H9 (cell line): ENCODE data around the gene MYMX. TPM values are rescaled to one million over a fixed set of nuclear protein-coding genes. Genes with fewer than 3 reads are reported as not detected.

Source experiments
- DNase-seq: peaks from one replicate; pipeline ENCODE4 v3.0.0-alpha.2; 2017
- H2AFZ ChIP-seq: one replicate; pipeline ENCODE4 v1.6.1; 2013; ENCODE audit warnings: mild to moderate bottlenecking, low read length, control low read depth, moderate library complexity
- H2AK5ac ChIP-seq: 2 replicates; pipeline ENCODE4 v1.6.1; 2013; ENCODE audit warnings: low read length, control low read depth, mixed read lengths; ENCODE audit not compliant: insufficient read length
- H2BK120ac ChIP-seq: one replicate; pipeline ENCODE4 v1.6.1; 2013; ENCODE audit warnings: low read depth, mild to moderate bottlenecking, low read length, control low read depth, inconsistent platforms; ENCODE audit not compliant: poor library complexity, severe bottlenecking
- H2BK12ac ChIP-seq: 2 replicates; pipeline ENCODE4 v1.6.1; 2013; ENCODE audit warnings: low read length, control low read depth, mixed read lengths, low read depth; ENCODE audit not compliant: insufficient read length
- H2BK15ac ChIP-seq: 2 replicates; pipeline ENCODE4 v1.6.1; 2013; ENCODE audit warnings: low read depth, low read length, control low read depth
- H2BK20ac ChIP-seq: one replicate; pipeline ENCODE4 v1.6.1; 2013; ENCODE audit warnings: low read depth, mild to moderate bottlenecking, low read length, control low read depth, inconsistent platforms; ENCODE audit not compliant: poor library complexity, severe bottlenecking
- H2BK5ac ChIP-seq: 2 replicates; pipeline ENCODE4 v1.6.1; 2013; ENCODE audit warnings: low read length, control low read depth, mixed read lengths; ENCODE audit not compliant: insufficient read length
- H3K14ac ChIP-seq: 2 replicates; pipeline ENCODE4 v1.6.1; 2013; ENCODE audit warnings: low read length, control low read depth; ENCODE audit not compliant: insufficient read depth
- H3K18ac ChIP-seq: 2 replicates; pipeline ENCODE4 v1.6.1; 2013; ENCODE audit warnings: low read depth, mild to moderate bottlenecking, mixed read lengths, low read length, control low read depth; ENCODE audit not compliant: insufficient read length
- H3K23ac ChIP-seq: 2 replicates; pipeline ENCODE4 v1.6.1; 2013; ENCODE audit warnings: low read length, control low read depth, mixed read lengths, low read depth; ENCODE audit not compliant: insufficient read length
- H3K23me2 ChIP-seq: 2 replicates; pipeline ENCODE4 v1.6.1; 2013; ENCODE audit warnings: low read depth, mild to moderate bottlenecking, mixed read lengths, low read length, control low read depth; ENCODE audit not compliant: insufficient read length, poor library complexity, severe bottlenecking
- H3K27ac ChIP-seq: 2 replicates; pipeline ENCODE4 v1.5.1; 2013; ENCODE audit warnings: low read length, control low read depth, mixed read lengths, low read depth; ENCODE audit not compliant: insufficient read length
- H3K27me3 ChIP-seq: 2 replicates; pipeline ENCODE4 v1.6.1; 2013; ENCODE audit warnings: low read length, control low read depth, inconsistent platforms; ENCODE audit not compliant: insufficient read depth
- H3K4ac ChIP-seq: 2 replicates; pipeline ENCODE4 v1.6.1; 2013; ENCODE audit warnings: low read depth, mild to moderate bottlenecking, control low read depth, inconsistent platforms, low read length, moderate library complexity
- H3K4me1 ChIP-seq: 2 replicates; pipeline ENCODE4 v1.6.1; 2013; ENCODE audit warnings: low read length, control low read depth, inconsistent platforms; ENCODE audit not compliant: insufficient read depth
- H3K4me2 ChIP-seq: 2 replicates; pipeline ENCODE4 v1.6.1; 2013; ENCODE audit warnings: low read length, control low read depth, mixed read lengths; ENCODE audit not compliant: insufficient read length, insufficient read depth
- H3K56ac ChIP-seq: 2 replicates; pipeline ENCODE4 v1.6.1; 2013; ENCODE audit warnings: low read depth, mild to moderate bottlenecking, mixed read lengths, low read length, control low read depth; ENCODE audit not compliant: insufficient read length
- H3K79me1 ChIP-seq: 2 replicates; pipeline ENCODE4 v1.6.1; 2013; ENCODE audit warnings: low read depth, mild to moderate bottlenecking, moderate library complexity, low read length, control low read depth, inconsistent platforms; ENCODE audit not compliant: insufficient read depth, poor library complexity, severe bottlenecking
- H3K79me2 ChIP-seq: 2 replicates; pipeline ENCODE4 v1.6.1; 2013; ENCODE audit warnings: low read length, control low read depth, inconsistent platforms; ENCODE audit not compliant: insufficient read depth
- H3K9ac ChIP-seq: 2 replicates; pipeline ENCODE4 v1.6.1; 2013; ENCODE audit warnings: low read length, control low read depth, mixed read lengths; ENCODE audit not compliant: insufficient read length; ENCODE audit errors: extremely low read depth
- H3K9me3 ChIP-seq: one replicate; pipeline ENCODE4 v1.6.1; 2013; ENCODE audit warnings: low read depth, low read length, inconsistent platforms; ENCODE audit not compliant: control insufficient read depth
- H3T11ph ChIP-seq: one replicate; pipeline ENCODE4 v1.6.1; 2013; ENCODE audit warnings: mild to moderate bottlenecking, low read length, control low read depth, inconsistent platforms
- H4K20me1 ChIP-seq: one replicate; pipeline ENCODE4 v1.6.1; 2013; ENCODE audit not compliant: control insufficient read depth, insufficient read length, insufficient read depth
- H4K5ac ChIP-seq: 2 replicates; pipeline ENCODE4 v1.6.1; 2013; ENCODE audit warnings: low read depth, mild to moderate bottlenecking, mixed read lengths, low read length, control low read depth; ENCODE audit not compliant: insufficient read length
- H4K8ac ChIP-seq: replicated peaks from 2 replicates; pipeline ENCODE4 v1.6.1; 2013; ENCODE audit warnings: low read length, control low read depth, mixed read lengths, low read depth; ENCODE audit not compliant: insufficient read length
- H4K91ac ChIP-seq: 2 replicates; pipeline ENCODE4 v1.6.1; 2013; ENCODE audit warnings: low read depth, mild to moderate bottlenecking, moderate library complexity, mixed read lengths, low read length, control low read depth; ENCODE audit not compliant: insufficient read length
- H3K27ac Mint-ChIP-seq, 3 experiments: 2 replicates in 2 of 3; 3 replicates in 1 of 3; pipeline ENCODE4 v1.8.0; 2020 to 2021; ENCODE audit warnings: mixed read lengths in 3 of 3, mild to moderate bottlenecking in 1 of 3, moderate library complexity in 1 of 3
- H3K27me3 Mint-ChIP-seq: 2 replicates; pipeline ENCODE4 v1.8.0; 2021; ENCODE audit warnings: low read depth, mild to moderate bottlenecking, moderate library complexity, mixed read lengths
- H3K36me3 Mint-ChIP-seq, 3 experiments: 2 replicates in 2 of 3; 3 replicates in 1 of 3; pipeline ENCODE4 v1.8.0; 2020 to 2021; ENCODE audit warnings: low read depth in 3 of 3, mixed read lengths in 3 of 3; ENCODE audit not compliant: insufficient read depth in 1 of 3
- H3K4me1 Mint-ChIP-seq, 2 experiments: 2 replicates each; pipeline ENCODE4 v1.8.0; 2020; ENCODE audit warnings: mixed read lengths in 2 of 2
- H3K4me3 Mint-ChIP-seq, 2 experiments: 2 replicates in 1 of 2; 3 replicates in 1 of 2; pipeline ENCODE4 v1.8.0; 2020 to 2021; ENCODE audit warnings: mild to moderate bottlenecking in 2 of 2, mixed read lengths in 2 of 2, moderate library complexity in 1 of 2
- H3K9me3 Mint-ChIP-seq, 2 experiments: 2 replicates in 1 of 2; 3 replicates in 1 of 2; pipeline ENCODE4 v1.8.0; 2020; ENCODE audit warnings: mild to moderate bottlenecking in 2 of 2, mixed read lengths in 2 of 2, moderate library complexity in 1 of 2
- CTCF ChIP-seq: fragments of 200-600 bp; sonication (generic); conservative IDR thresholded peaks from 3 replicates; pipeline ENCODE4 v1.8.0; 2021; ENCODE audit warnings: antibody characterized with exemption, mild to moderate bottlenecking
- WGBS: extraction: QIAGEN DNeasy Blood & Tissue Kit; methylation state at CpG from one replicate; pipeline ENCODE4 v1.1.7; 2013; ENCODE audit warnings: missing lambda C conversion rate, low lambda C conversion rate, mixed read lengths; ENCODE audit not compliant: insufficient read length; ENCODE audit errors: extremely low coverage; 5-methylcytosine and 5-hydroxymethylcytosine counted together
- total RNA-seq: library from RNA; stranded (reverse); gene quantifications from 2 replicates; pipeline ENCODE4 v1.2.1, GENCODE V29; 2021

MYMX gene
- total RNA-seq, 1 experiment from 2014 or later: 1.1 TPM

GRCh38 chr6:44190715-44191114, 26.0 kb upstream of the MYMX start:
- Histone ChIP-seq H3K9ac (no peak overlapping the region), H3K79me2 (no peaks in the 10 kb centered on the region), H2BK15ac (no peak overlapping the region), H4K91ac (no peak overlapping the region), H3K27ac (no peak overlapping the region), H3K9me3 (no peaks in the 10 kb centered on the region), H3K4me2 (no peak overlapping the region), H2BK20ac (no peak overlapping the region), H3K18ac (no peak overlapping the region), H2BK120ac (no peak overlapping the region), H3K4ac (no peak overlapping the region), H3K14ac (no peak overlapping the region), H3K56ac (no peak overlapping the region), H3K79me1 (no peaks in the 10 kb centered on the region), H3K27me3 (no peaks in the 10 kb centered on the region), H2BK12ac (no peak overlapping the region), H4K8ac (no peak overlapping the region), H4K20me1 (peaks cover 2% of the 10 kb centered on the region), H4K5ac (no peak overlapping the region), H2AK5ac (no peak overlapping the region), H2AFZ (no peak overlapping the region), H3K23me2 (no peaks in the 10 kb centered on the region), H3T11ph (no peak overlapping the region), H2BK5ac (no peak overlapping the region), H3K23ac (no peak overlapping the region), H3K4me1 (peaks cover 7% of the 10 kb centered on the region; the same call in 1 of the 2 replicates)
- WGBS: no CpG with 5 or more reads among the region's 2 CpGs
- no peaks in the 10 kb centered on the region; a peak in 1 of 5 replicates for H3K9me3 Mint-ChIP-seq
- no peak for TF ChIP-seq CTCF
- H3K27ac Mint-ChIP-seq: no peak overlapping the region
- H3K36me3 Mint-ChIP-seq: no peaks in the 10 kb centered on the region
- no peak for DNase-seq
- H3K4me1 Mint-ChIP-seq: peaks cover 17 to 28% of the 10 kb centered on the region in 2 experiments
- no peak overlapping the region for H3K4me3 Mint-ChIP-seq
- H3K27me3 Mint-ChIP-seq: peaks cover 4% of the 10 kb centered on the region
